Activated CD8-positive, alpha-beta memory T cell treated with anti-CD3 and anti-CD28 coated beads, Interleukin-2, amount 50 U/mL, for 48 hours (primary cell): ENCODE data around the gene CEP89.
"Not testable (repeated sequence)": the region's sequence is repeated elsewhere in the genome, so short reads cannot be mapped to it uniquely, and the experiment has no call there.

Experiments
- DNase-seq: peaks from one replicate; pipeline ENCODE4 v3.0.0-alpha.2; 2020

The CEP89 gene

DNA sequence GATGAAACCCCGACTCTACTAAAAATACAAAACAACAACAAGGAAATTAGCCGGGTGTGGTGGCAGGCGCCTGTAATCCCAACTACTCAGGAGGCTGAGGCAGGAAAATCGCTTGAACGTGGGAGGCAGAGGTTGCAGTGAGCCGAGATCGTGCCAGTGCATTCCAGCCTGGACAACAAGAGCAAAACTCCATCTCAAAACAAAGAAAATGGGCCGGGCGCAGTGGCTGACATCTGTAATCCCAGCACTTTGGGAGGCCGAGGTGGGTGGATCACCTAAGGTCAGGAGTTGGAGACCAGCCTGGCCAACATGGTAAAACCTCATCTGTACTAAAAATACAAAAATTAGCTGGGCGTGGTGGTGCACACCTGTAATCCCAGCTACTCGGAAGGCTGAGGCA, 139.7 kb downstream of the CEP89 start:
- DNase-seq = not testable (repeated sequence)

GRCh38 chr19:32831611-32832010, 140.1 kb downstream of the CEP89 start:
- DNase-seq = no peak

DNA sequence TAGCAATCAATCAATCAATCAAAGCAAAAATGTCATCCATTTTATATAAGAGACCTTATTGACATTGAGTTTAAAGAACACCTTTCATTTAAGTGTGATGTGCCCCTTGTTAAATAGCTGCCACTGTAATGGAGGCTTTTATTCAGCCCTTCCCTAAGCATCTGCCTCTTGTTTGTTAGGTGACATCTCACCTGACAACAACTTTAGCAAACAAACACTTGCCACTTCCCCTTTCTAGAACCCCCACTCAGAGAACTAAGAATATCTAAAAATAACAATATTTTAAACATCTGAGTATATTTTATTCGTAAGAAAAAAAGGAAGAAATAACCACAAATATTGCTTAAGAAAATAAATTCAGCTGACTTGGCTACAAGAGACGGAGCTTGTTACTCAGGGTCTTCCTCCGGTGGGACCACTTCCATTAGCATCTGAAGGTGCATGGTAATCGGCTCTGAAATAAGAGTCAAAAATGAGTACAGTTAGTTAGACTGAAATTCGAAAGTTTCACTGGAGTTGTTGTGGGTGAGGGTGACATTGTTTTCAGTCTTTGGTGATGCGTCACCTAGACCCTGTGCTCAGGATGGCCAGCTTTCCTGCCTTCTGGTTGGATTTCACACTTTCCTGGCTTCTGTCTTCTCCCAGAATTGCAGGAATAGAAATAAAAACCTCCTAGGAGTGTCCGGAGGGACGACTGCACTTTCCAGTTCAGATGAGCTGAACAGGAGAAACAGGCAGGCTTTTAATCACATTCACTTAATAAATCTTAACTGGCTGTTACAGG, 141.3 kb downstream of the CEP89 start:
- no peak for DNase-seq

DNA sequence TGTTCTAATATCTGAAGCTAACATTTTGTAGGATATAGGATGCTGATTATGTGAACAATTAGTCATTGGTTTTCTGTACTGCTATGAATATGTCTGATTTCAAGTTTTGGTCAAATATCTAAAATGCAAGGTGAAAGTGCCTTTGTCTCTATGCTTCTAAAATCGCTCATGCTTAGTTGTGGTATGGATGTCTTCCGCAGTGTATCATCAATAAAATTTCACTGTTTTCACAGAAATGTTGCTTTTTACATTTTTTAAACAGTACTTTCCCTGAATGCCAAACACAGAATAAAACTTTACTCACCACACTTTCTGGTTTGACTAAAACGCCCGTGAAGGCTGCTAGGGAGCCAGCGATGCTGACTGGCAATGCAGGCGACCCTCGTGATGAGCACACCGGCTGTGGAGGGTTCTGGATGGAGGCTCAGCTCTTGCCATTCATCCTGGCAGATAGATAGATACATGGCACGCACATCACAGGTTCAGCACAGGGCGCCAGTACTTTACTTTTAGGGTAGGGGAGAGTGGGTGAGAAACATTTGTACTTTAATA, 142.3 kb downstream of the CEP89 start:
- DNase-seq = no peak

GRCh38 chr19:32828643-32829344, 143.0 kb downstream of the CEP89 start:
- DNase-seq = no peak

DNA sequence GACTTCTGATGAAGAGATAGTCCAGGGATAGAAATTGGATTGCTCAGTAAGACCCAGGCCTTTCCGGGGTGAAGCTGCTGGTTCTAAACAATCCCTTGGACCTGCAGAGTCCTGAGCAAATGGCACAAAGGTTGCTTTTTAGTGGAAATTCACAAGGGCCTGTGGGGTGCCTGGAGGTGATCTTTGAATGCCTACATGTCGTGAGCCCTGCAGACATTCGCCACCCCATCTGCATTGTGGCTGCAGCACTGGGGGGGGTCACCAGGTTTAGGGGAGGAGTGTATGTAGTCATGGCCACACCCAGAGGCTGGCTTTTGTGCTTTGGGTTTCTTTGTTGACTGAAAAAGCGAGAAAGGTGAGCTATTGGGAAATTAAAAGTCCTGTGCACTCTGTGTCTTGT, 143.6 kb downstream of the CEP89 start:
- DNase-seq = no peak
